HG03280 (cell line): ENCODE measurements around the gene AIG1.
"Not testable (repeated sequence)": the region's sequence is repeated elsewhere in the genome, so short reads cannot be mapped to it uniquely, and the experiment has no call there.

Source experiments
- ATAC-seq: cut with Tn5 transposase; IDR thresholded peaks from one replicate; pipeline ENCODE4 v1.9.1; 2021; ENCODE audit warnings: mild to moderate bottlenecking, moderate library complexity; ENCODE audit not compliant: unreplicated experiment

The AIG1 gene

DNA sequence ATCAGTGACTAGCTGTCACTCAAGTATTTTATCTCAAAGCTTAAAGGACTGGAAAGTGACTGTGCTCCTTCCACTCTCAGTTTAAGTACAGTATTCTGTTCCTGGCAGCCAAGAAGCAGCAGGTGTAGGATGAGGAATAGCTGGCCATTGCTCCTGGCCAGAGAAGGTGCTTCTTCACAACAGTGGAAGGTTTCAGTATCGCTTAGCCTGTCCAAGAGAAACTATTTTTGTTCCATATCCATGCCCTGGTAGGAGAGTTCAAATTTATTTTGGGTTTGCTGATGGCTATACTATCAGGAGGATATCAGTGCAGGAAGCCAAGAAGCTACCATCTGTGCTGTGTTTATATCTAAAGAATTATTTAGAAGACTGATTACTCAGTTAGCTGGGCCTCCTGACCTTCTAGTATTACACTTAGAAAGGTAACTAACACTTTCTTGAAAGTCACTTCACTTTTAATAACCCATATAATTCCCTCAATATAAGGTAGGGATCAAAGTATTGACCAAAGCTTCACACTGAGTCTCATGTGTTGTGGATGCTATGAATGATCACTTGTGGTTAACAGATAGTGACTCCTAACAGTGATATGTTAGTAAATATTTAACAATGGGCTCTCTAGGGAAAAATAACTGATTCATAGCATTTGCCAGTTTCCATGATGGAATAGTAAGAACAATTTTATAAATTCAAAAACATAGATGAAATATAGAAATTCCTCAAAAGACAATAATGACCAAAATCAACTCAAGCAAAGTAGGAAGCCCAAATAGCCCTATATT is 99.9 kb downstream of the AIG1 start:
- ATAC-seq: no peak

DNA sequence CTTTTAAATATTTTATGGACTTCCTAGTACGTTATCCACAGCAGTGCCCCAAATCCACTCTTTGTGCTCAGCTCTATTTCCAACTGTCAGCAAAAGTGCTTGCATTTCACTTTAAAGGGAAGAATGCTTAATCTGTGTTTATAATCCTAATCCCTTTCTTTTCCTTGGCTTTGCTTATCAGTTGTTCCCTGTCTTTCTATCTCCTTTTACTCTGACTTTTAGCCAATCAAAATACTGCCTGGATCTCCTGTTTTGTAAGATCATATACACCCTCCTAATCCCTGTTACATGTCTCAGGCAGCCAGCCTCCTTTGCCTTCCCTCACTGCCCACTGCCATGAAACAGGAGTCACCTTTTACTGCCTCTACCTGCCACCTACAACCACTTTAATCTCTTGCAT is 102.9 kb downstream of the AIG1 start:
- ATAC-seq: no peak

DNA sequence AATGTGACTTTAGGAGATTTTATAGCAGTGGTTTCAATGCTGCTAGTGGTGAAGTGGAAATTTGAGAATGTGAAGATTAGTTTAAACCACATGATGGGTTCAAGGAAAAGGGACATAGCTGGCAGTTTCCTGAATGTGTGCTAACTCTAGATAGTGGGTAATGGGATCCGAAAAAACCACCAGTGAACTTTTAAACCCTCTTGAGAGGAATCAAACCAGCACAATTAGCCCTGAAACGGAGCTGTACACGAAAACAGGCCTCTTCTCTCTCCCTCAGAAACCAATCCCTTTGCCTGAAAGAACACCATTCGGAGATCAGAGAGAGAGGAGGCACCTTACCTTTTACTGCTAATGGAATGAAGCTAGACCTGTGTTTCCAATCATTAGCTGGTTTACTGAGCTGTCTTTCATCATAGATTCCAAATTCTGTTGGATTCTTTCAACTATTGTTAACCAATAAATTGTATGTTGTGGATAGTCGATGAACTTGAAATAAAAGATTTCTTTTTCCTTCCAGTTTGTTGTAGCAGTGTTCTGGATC is 103.9 kb downstream of the AIG1 start:
- ATAC-seq: no peak

DNA sequence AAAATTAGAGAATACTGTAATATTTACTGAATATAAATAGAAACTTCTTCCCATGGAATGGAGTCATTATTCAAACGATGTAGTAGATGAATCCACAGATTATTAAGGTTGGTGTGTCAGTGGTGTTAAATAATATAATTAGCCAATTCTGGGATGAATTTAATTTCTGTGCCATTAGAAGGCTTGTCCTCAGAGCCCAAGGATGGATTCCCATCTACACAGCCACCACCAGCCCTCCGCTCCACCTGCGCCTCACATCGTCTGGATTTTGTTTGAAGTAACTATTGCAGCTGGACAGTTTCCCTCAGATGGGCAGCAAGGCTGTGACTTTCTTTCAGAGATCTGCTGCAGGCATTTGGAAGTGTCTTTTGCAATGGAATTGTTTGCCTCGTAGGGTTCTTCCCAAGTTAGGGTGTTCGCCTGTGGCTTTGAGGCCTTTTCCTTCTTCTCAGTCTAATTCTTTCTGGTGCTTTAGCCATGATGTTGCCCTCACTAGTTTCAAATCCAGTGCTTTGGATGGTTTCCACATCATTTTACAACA is 104.7 kb downstream of the AIG1 start:
- ATAC-seq: no peak

DNA sequence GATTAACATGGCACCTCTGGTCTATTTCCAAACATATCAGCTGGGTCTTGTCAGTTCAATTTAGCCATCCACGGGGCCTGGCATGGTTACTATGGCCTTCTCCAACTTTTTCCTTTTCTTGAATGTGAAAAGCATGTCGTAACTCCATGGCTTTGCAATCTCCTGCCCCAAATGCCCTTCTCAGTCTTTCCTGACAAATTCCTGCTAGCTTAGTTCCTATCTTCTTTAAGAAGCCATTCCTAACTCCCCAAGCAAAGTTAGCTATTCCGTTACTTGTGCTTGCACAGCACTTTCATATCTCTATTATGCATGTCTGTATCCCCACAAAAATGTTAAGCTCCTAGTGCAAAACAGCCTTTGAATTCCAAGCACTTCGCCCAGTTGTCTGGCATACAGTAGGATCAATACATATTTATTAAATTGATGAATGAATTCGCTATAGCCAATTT is 105.6 kb downstream of the AIG1 start:
- no peak for ATAC-seq

DNA sequence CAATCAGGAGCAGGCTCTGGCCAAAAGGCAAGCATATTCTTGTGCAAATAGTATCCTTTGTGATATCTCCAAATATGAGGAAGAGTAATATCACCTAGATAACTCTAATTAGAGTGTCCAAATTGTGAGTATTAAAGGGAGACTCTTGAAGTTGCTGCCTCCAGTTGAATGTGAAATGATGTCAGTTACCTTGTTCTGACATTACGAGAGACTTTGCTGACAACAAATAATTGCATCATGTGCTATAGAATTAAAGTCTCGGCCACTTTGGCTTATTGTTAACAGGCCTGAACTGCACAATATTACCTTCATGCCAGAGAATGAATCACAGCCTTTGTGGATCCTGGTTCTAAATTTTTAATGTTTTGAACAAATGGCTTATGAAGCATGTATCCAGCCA is 106.5 kb downstream of the AIG1 start:
- ATAC-seq: no peak

DNA sequence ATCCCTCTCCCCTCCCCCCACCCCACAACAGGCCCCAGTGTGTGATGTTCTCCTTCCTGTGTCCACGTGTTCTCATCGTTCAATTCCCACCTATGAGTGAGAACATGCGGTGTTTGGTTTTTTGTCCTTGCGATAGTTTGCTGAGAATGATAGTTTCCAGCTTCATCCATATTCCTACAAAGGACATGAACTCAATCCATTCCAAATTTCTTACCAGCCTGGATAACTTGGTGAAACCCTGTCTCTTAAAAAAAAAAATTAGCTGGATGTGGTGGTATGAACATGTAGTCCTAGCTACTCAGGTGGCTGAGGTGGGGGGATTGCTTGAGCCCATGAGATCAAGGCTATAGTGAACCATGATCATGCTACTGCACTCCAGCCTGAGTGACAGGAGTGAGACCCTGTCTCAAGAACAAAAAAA is 107.7 kb downstream of the AIG1 start:
- ATAC-seq: not testable (repeated sequence)

DNA sequence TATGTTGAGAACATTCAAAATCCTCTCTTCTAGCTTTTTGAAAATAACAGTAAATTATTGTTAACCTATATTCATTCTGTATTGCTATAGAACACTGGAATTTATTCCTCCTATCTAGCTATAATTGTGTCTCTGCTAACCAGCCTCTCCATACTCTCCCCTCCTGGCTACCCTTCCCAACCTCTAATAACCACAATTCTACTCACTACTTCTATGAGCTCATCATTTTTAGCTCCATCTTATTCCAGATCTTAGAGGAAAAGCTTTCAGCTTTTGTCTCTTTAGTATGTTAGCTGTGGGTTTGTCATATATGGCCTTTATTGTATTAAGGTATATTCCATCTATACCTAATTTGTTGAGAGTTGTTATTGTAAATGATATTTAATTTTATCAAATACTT is 108.8 kb downstream of the AIG1 start:
- no peak for ATAC-seq

DNA sequence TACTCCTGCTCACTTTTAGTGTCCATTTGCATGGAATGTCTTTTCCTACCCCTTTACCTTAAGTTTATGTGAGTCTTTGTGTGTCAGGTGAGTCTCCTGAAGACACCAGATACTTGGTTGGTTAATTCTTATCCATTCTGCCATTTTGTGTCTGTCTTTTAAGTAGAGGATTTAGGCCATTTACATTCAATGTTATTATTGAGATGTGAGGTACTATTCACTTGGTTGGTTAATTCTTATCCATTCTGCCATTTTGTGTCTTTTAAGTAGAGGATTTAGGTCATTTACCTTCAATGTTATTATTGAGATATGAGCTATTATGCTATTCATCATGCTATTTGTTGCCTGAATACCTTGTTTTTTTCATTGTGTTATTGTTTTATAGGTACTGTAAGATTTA is 113.8 kb downstream of the AIG1 start:
- ATAC-seq: no peak

DNA sequence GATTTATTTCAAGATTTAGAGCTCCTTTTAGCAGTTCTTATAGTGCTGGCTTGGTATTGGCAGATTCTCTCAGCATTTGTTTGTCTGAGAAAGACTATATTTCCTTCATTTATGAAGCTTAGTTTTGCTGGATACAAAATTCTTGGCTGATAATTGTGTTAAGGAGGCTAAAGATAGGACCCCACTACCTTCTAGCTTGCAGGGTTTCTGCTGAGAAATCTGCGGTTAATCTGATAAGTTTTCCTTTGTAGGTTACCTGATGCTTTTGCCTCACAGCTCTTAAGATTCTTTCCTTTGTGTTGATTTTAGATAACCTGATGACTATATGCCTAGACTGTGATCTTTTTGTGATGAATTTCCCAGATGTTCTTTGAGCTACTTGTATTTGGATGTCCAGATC is 114.3 kb downstream of the AIG1 start:
- ATAC-seq: no peak

DNA sequence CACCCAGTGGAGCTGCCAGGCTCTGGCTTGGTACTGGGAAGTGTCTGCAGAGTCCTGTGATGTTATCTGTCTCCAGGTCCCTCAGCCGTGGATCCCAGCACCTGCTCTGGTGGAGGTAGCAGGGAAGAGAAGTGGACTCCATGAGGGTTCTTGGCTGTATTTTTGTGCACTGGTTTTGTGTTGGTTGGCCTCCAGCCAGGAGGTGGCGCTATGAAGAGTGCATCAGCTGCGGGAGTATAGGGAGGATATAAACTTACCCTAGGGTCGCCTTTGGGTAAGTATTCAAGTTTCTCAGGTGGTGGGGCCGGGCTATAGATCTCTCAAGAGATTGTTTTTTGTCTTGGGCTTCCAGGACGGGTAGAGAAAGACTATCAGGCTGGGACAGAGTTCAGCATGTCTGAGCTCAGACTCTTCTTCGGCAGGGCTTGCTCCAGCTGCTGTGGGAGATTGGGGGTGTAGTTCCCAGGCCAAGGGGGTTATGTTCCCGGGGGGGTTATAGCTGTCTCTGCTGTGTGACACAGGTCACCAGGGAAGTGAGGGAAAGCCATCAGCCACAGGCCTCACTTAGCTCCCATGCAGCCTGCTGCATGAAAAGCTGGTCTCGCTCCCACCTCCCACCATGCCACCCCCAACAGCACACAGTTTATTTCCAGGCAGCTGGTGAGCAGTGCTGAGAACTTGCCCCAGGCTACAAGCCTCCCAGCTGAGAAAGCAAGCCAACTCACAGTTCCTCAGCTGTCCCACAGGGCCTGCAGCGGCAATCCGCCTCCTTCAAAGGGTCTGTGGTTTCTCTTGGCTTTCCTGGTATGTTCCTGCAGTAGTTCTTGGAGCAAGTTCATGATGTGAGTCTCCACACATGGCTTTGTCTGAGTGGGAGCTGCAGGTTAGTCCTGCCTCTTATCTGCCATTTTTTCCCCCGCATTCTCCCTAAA is 115.7 kb downstream of the AIG1 start:
- ATAC-seq: no peak

DNA sequence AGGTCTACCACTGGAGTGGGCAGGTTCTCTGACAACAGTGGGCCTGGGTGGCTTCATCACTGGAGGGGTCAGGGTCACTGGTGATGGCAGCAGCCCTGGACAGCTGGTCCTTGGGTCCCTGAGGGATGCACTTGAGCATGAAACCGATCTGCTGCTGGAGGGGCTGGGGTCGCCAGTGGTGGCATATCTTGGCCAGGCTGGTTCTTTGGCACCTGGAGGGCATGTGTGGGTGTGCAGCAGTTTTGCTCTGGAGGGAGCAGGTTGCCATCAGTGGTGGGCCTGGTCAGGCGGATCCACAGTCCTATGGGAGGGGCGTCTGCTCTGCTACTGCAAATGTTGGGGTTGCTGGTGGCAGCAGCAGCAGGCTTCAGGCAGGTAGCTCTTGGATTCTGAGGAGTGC is 117.0 kb downstream of the AIG1 start:
- no peak for ATAC-seq

DNA sequence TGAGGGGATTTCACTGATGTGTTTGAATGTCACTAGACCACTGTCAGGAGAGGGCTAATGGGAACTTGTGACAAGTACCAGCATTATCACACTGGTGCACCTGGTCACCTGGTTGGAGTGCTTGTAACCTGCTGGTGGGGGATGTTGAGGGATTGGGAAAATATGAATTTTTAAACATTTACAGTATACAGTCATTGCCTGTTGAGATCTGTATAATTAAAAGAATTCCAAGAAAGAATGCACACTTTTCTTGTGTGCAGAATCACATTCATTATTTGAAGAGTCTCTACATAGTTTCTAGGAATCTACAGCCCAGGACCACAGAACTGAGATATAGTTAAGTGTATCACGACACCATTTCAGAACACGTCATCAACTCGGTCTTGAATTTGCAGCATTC is 118.4 kb downstream of the AIG1 start:
- no peak for ATAC-seq

DNA sequence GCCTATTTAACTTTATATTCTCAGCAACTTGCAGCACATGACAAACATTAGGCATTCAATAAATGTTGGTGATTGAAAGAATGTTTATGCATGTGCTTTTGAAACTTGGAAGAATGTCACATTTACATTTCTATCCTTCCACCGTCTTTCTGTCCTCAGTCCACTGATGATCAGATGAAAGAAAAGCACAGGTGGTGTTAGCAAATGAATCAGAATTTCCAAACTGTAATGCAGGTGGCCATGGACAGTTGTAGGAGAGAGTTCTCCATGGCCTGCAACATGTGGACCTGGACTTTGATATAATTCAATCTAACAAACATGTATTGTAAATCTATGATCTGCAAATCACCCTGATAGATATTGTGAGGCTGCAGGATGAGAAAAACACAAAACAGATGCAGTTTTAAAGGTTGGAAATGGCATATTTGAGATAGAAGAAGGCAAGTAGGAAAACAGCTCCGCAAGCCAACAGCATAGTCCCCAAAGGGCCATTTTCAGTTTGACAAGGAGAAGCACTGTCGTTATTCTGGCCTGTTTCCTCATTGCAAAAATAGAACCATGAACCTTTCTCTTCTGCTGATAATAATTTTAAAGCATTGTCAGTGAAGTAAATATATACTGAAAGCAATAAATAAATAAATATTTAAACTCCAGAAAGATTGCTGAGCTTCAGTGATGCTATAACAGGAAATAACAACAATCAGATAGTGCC is 119.4 kb downstream of the AIG1 start:
- no peak for ATAC-seq

DNA sequence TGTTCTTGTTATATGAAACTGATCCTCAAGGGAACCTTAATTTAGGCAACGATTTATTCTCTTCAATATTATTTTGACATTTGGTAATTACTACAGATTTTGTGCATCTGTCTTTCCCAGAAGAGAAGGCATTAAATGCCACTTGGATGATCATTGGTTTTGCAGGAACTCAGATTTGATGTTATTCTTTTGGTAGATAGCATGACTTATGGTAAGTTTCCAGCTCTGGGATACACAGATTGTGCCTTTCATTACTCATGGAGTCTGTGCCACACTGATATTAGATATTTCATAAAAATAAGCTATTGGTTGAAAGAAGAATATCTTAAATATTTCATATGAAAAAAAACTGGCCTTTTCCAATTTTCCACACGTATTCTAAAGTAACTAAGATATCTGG is 120.1 kb downstream of the AIG1 start:
- no peak for ATAC-seq

DNA sequence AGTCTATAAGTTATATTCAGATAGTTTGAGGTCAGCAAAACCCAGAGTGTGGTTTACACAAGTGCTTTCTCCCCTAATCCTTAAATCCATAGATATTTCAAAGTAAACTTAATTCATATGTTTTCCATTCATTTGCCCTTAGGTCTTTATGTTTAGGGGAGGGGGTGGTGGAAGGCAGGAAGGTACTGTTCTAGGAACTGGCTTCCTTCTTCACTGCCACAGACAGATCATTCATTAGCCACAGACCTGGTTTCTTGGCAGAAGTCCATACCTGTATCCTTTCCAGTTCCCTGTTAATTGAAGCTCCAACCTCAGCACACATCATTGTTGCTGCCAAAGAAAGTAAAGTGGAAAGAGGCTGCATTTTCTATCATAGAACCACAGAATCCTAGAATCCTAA is 123.0 kb downstream of the AIG1 start:
- no peak for ATAC-seq

DNA sequence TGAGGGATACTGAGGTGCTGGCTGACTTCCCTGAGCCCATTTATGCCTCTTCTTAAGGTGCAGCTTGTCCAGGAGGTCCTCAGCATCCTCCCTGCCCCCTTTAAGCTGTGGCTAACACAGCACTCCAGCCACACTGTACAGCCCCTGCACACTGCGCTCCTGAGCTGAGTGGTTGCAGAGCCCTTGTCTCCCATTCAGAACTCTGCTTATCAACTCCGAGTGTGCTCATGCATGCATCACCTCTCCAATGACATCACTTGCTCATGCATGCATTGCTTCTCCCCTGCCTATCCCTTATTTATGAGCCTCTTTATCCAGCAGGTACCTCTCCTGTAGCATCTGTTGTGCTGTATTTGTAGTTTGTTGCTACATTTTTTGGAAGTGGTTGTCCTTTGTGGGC is 124.6 kb downstream of the AIG1 start:
- no peak for ATAC-seq

DNA sequence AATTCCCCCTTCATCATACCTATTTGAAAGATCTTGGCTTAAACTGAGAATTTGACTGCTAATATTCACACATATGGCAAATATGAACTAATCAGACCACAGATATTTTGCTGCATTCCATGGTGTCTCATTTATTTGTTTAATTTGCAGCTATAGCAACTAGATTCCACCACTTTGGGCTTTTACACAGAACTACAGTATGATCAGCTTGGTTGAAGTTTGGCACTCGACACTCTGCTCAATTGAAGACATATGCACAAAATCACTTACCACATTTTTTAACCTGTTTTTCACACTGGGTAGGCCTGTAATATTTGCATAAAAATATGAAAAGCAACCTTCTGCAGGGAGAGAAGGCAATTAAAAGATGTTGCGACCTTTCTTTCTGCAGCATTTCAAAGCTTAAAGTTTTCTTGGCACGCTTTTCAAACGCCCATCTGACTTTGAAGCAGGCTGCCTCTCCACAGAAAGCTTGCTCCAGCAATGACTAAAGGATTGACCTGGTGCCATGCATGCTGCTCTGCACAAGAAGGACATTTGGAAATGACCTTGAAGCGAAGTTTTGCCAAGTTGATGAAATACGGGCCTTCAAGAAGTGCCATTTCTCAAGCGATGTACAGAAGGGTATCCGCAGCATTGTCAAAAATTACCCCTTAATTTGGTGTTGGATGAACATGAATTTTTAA is 126.7 kb downstream of the AIG1 start:
- no peak for ATAC-seq

DNA sequence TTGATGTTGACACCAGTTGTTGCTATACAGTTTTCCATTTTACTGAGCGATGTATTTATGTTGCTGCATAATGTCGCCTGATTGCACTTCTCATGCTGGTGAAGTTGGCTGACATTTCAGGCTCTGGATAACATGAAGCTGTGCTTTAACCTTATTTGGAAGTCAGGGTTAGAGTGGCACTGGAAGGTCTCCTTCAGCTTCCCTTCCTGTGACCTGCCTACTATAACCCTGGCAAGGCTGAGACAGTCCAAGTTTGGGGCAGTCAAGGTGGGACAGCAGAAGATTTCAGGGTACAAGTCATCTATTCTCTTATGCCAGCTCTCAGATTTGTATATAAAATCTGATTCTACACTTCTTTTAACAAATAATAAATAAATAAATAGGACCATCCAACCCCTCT is 127.6 kb downstream of the AIG1 start:
- no peak for ATAC-seq

DNA sequence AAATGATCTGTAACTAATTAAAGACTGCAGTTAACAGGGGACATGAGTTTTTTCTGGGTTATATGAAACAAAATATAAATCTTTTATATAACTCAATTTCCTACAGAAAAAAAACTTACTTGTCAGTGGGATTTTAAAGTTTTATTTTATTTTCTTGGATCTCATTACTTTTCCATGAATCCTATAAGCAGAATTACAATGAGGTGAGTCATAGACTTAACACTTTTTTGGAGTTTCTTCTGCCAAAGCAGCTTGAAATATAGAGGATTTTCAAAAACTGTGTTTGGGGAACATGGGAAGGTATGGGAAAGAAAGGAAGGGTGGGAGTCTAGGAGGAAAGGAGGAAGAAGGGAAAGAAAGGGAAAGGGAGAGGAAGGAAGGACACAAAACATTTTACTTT is 130.7 kb downstream of the AIG1 start:
- no peak for ATAC-seq
